MV-4-11 (cell line): ENCODE data around the gene TNNT3.
"Not testable (repeated sequence)": the region's sequence is repeated elsewhere in the genome, so short reads cannot be mapped to it uniquely, and the experiment has no call there.

Source experiments
- DNase-seq: peaks from one replicate; lab custom pipeline; 2025; lab: John Stamatoyannopoulos, UW

Gene TNNT3

DNA sequence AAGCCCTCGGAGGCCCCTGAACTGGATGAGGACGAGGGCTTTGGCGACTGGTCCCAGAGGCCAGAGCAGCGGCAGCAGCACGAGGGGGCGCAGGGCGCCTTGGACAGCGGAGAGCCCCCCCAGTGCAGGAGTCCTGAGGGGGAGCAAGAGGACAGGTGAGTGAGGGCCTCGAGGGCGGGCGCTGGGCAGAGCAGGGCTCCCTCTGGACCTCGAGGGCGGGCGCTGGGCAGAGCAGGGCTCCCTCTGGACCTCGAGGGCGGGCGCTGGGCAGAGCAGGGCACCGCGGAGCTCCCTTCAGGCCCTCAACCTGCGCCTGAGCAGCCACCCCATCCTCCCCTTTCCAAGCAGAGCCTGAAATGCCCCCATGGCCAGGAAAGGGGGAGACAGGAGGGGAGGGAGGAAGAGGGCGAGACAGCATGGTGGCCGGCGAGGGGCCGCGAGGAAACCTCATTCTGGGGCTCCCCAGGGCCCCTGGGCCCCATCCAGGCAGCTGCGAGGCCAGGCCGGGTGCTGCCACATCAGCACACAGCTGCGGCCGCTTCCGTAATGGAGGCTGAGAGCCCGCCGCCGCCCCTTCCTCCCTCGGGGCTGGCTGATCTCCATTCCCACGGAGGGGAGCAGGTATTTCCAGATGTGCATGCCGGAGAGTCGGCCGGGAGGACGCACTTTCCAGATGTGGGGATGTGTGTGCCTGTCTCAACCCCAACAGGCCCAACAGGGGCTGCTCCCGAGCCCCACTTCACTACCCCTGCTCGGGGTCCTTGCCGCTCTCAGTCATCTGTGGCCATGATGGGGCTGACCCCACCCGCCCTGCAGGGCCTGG is 37.9 kb upstream of the TNNT3 start:
- no peak for DNase-seq

GRCh38 chr11:1882265-1883238 is 37.0 kb upstream of the TNNT3 start:
- peak; percentile 27 for DNase-seq

GRCh38 chr11:1883346-1884302 is 35.9 kb upstream of the TNNT3 start:
- no peak for DNase-seq

GRCh38 chr11:1884303-1884700 is 35.2 kb upstream of the TNNT3 start:
- DNase-seq, result no peak

GRCh38 chr11:1886551-1886950 is 33.0 kb upstream of the TNNT3 start:
- not testable (repeated sequence) for DNase-seq

- no peak for DNase-seq
These were observed 31.8 kb upstream of the TNNT3 start for GRCh38 chr11:1887451-1888346.

DNA sequence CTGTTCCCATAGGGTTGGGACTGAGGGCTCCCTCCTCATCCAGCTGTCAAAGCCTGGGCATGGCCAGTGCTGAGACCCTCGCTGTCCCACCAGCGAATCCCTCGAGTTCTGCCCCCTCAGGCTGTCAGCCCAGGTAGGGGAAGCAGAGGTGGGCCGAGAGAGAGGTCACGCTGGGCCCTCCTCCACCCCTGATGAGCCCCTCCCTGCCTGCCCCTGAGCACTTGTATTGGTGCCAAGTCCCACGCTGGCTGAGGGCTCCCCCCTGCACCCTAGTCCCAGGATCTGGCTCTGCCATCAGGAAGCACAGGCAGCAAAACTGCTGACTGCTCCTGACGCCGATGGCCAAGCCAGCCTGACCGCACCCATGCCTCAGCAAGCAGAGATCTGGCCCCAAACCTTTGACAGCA is 31.2 kb upstream of the TNNT3 start:
- no peak for DNase-seq

DNA sequence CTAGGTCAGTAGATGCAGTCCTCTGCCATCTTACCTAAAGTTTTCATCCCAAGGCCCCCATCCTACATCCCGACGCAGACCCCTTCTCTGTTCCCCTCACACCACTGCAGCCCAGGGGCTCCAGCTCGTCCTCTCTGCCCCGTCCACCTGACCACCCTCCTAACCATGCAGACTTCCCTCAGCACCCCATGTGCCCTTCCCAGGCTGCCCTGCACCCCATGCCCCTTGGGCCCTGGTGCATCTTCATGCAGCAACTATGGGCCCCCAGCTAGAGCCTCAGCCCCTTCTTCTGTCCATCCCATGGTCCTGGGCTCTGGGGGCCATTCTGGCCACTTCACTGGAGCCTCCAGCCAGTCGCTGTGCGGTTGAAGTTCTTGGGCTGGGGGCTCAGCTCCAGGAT is 30.7 kb upstream of the TNNT3 start:
- DNase-seq, result no peak

- peak; percentile 43 for DNase-seq
These were observed 30.1 kb upstream of the TNNT3 start for GRCh38 chr11:1889224-1889930.

DNA sequence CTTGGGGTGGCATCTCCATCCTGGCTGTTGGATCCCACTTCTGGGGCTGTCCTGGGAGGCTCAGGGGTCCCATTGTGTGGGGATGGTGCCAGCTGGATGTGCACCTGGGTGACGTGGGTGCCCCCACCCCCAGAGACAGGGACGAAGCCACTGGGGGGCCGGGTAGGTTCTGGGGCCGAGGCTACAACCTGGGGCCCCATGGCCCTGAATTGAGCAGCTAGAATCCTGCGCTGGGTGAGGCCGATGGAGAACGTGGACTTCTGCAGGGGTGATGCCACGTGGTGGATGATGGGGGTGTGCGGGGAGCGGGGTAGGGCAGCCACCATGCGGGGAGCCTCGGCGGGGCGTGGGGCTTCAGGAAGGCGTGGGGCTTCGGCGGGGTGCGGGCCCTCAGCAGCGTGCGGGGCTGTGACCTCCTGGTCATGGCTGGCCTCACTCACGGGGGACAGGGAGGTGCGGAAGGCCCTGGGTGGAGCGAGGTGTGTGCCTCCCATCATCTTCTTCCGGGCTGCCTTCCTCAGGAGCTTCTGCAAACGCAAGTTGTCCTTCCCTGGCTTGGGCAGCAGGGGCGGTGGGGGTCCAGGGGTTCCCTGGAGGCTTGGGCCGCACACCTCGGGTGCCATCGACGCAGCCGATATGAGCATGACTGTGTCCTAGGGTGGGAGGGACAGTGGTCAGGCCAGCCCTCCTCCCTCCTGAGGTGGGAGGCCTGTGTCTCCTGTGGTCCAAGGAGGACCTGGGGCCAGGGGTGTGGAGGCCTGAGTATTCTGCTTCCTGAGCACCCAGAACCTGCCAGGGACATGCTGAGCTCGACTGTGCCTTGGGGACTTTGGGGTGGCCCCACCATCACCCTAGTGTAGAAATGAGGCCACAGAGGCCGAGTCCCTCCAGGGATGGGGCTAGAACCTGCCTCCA is 29.3 kb upstream of the TNNT3 start:
- no peak for DNase-seq

DNA sequence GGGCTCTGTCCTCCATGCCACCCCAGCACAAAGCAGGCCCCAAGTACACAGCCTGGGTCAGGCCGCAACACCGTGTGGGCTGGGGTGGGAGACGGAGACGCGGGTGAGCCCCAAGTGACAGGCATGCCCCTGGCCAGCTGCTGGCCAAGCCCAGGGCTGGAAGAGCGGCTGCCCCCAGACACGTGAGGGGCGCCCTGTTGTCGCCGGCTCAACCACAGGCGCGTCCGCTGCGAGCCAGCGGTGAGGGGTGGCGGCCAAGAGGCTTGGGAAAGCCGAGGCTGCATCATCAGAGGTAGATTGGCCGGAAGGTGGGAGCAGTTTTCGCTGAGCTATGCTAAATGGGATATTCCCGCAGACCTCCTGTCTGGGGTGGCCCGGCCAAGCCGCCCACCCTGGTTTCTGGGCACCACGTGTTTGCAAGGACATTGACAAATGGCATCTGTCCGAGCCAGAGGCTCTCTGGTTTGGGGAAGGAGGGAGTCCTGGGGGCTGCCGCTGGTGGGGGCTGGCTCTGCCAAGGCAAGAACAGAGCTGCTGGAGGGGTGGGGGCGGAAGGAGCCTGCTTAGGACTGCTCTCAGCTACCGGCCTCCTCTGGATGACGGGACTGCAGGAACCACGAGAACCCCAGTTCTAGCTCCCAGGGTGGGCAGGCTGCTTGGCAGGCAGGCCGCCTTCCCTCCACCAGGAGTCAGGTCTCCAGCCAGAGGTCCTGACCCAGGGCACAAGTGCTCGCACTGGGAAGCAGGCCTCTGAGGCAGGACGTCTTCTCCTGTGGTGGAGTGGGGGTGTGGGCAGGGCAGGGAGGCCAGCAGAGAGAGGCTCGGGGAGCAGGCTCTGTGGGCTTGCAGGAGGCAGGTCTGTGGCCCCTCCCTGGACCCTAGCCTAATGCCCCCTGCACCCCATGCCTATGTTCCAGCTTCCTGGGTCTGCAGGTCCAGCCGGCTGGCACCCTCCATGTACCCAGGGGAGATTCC is 28.4 kb upstream of the TNNT3 start:
- no peak for DNase-seq

DNA sequence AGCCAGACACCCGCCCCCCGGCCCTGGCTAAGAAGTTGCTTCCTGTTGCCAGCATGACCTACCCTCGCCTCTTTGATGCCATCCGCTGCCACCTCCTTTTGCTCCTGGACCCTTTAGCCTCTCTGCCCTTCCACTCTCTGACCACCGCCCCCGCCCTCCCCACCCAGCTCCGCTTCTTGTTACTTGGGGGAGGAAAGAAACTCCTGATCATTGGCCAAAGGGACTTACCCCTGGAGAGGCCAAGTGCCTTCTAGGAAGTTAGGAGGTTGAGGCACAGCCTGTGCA is 27.7 kb upstream of the TNNT3 start, which contains the start of gene PRR33:
PRR33 (minus strand) TSS at position 65 of the 285 bp plus-strand sequence. CDS start 1,311 bp downstream, outside the sequence.
- DNase-seq, result no peak

DNA sequence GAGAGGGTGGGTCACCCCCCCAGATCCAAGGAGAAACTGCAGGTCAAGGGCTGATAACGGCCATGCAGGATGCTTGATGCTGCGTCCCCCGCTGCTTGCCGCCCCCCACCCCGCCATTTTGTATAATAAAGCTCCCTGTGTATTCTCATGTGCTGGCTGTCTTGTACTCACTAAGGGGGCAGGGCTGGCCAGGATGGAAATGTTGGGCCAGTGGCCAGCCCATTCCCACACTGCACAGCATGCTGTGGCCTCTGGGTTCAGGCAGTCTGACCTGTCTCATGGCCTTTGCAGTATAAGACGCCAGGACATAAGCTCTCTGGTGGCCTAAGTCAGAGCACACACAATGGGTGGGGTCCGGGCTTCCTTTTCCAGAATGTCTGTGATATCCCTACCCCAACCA is 27.4 kb upstream of the TNNT3 start:
- no peak for DNase-seq

- no peak for DNase-seq
These were observed 26.9 kb upstream of the TNNT3 start for GRCh38 chr11:1892558-1892957.

- DNase-seq, result no peak
These were observed 25.7 kb upstream of the TNNT3 start for GRCh38 chr11:1893581-1894359.

DNA sequence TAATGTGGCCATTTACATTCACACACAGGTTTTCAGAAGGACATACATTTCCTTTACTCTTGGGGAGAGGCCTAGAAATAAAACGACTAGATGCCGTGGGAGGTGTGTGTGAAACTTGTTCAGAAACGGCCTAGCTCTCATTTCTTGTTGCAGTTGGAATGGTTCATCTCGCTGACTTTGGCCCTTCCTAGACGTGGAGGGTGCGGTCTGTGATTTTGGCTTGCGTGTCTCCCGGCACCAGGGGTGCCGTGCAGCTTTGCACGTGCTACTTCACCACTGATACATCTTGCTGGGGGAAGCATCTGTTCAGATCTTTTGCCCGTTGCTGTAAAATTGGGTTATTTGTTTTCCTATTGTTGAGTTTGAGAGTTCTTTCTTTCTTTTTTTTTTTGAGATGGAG is 24.7 kb upstream of the TNNT3 start:
- no peak for DNase-seq

GRCh38 chr11:1896468-1896867 is 23.0 kb upstream of the TNNT3 start:
- DNase-seq, result no peak
